SK-N-MC (cell line): ENCODE data around the gene VASN.

ENCODE experiments used
- EZH2 ChIP-seq: fragments of 200-600 bp; sonication (generic); IDR thresholded peaks from one replicate; pipeline ENCODE4 v1.6.1; 2017; ENCODE audit warnings: antibody characterized with exemption
- FOXP2 ChIP-seq: optimal IDR thresholded peaks from 2 replicates; pipeline ENCODE3; 2011; ENCODE audit warnings: mild to moderate bottlenecking, moderate library complexity; ENCODE audit not compliant: insufficient read depth; ENCODE audit errors: extremely low read length, control extremely low read depth
- POLR2AphosphoS5 ChIP-seq: IDR thresholded peaks from 2 replicates; pipeline ENCODE4 v1.6.1; 2012; ENCODE audit warnings: mild to moderate bottlenecking, low read depth, low read length, borderline replicate concordance

GRCh38 chr16:4395055-4395726 lies 23.5 kb downstream of the VASN start:
- TF ChIP-seq EZH2 (no peak), FOXP2 (no peak), POLR2AphosphoS5 (no peak)
